Right cardiac atrium (tissue), 5 donors: ENCODE measurements around the gene CSHL1. TPM values are rescaled to one million over a fixed set of nuclear protein-coding genes. Genes with fewer than 3 reads are reported as not detected.
"Not testable (repeated sequence)": the region's sequence is repeated elsewhere in the genome, so short reads cannot be mapped to it uniquely, and the experiment has no call there.

Experiments
- ATAC-seq, 2 donors: fragments of 200-7000 bp; cut with Tn5 transposase; one replicate each; pipeline versions ENCODE4 v1.8.0 to v1.9.1; 2020; ENCODE audit warnings: moderate library complexity in 2 of 2, mild to moderate bottlenecking in 1 of 2
- DNase-seq, 3 donors: peaks; one replicate each; pipeline ENCODE4 v3.0.0-alpha.2; 2020
- H3K27ac ChIP-seq: one replicate; pipeline ENCODE4 v1.5.1; 2013; ENCODE audit warnings: mild to moderate bottlenecking, low read length, control low read depth, moderate library complexity
- H3K27me3 ChIP-seq: one replicate; pipeline ENCODE4 v1.6.1; 2013; ENCODE audit not compliant: control insufficient read depth, insufficient read depth
- H3K4me1 ChIP-seq: one replicate; pipeline ENCODE4 v1.6.1; 2013; ENCODE audit warnings: low read length; ENCODE audit not compliant: control insufficient read depth, insufficient read depth
- H3K4me3 ChIP-seq: one replicate; pipeline ENCODE4 v1.5.1; 2013; ENCODE audit warnings: low read length, control low read depth
- H3K9me3 ChIP-seq: one replicate; pipeline ENCODE4 v1.6.1; 2013; ENCODE audit warnings: low read length; ENCODE audit not compliant: control insufficient read depth
- WGBS: extraction: QIAGEN DNeasy Blood & Tissue Kit; methylation state at CpG from one replicate; pipeline ENCODE4 v1.1.7; 2013; 5-methylcytosine and 5-hydroxymethylcytosine counted together
- intact Hi-C, 4 donors: fragments of 100-400 bp; cut with DNase I; formaldehyde crosslinking; loops; one replicate each; pipeline versions ENCODE4 v1.11.0 to v1.14.0; 2022 to 2023
- polyA plus RNA-seq: library from polyadenylated mRNA; stranded (reverse); fragments of 200-250 nt; gene quantifications from one replicate; pipeline ENCODE4 v1.2.3, GENCODE V29; 2013
- total RNA-seq, 4 donors: library from RNA; stranded (reverse); fragmentation: NEBNext Ultra II Directional; extraction: Animal tissue kit (Norgen Biotek cat#: 25700); gene quantifications; one replicate each; pipeline ENCODE4 v1.2.1, GENCODE V29; 2021
- donor health status: healthy with polysubstance abuse.
- donor health status: DM: no; HTN: yes; CAD: no.
- donor health status: DM: no; HTN: no; CAD: no.
- donor health status: DM: no; HTN: yes; CAD: no; lungs with severe emphysema.
- donor health status: DM: yes; HTN: yes; CAD: no.

Gene CSHL1
- total and polyA plus RNA-seq, 5 donors, result not detected

GRCh38 chr17:63901971-63902370 is 9.1 kb downstream of the CSHL1 start:
- intact Hi-C loops, H3K9me3 ChIP-seq, ATAC-seq, H3K4me3 ChIP-seq, DNase-seq, H3K27me3 ChIP-seq, H3K27ac ChIP-seq, H3K4me1 ChIP-seq: not testable (repeated sequence)
- WGBS, result 87% methylated on average over 2 of the region's 2 CpGs

DNA sequence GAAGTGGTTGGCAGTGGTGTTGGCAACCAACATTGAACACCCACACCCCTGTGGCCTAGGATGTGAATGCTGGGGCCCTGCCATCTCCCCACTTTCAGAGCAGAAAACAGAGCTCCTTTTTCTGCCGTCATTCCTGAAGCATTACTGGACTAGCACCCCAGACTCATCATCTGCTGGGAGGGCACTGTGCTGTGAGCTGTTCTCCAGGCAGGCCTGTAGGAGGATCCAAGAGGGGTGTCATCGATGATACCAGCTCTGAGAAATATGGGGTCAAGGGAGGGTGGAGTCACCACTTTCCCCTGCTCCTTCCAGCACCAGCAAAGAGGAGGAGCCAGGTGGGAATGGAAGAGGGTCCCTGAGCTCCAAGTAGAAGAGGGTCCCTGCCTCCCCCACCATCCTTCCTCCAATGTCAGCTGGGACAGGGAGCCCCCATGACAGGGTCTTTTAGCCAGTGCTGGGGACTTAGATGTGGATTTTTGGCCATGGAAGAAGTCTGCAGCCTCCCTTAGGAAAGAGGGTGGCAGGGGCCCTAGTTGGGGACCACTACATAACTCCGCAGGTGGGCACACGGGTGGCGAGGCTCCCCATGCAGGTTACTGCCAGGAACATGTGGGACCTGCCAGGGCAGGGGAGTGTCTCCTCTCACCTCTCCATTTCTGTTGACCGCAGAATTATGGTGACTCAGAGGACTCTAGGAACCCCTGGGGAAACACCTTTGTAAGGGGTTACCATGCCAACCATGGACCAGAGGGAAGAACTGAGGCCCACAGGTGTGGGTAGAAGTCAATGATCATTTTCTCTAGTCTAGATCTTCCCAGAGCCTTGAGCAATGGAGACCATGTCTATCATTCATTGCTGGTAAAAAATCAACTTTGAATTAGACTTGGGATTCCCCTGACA is 11.9 kb downstream of the CSHL1 start:
- 88% methylated on average over 6 of the region's 6 CpGs for WGBS
- ATAC-seq, DNase-seq, H3K4me1 ChIP-seq, H3K27ac ChIP-seq, intact Hi-C loops, H3K9me3 ChIP-seq, H3K27me3 ChIP-seq, H3K4me3 ChIP-seq: not testable (repeated sequence)

- intact Hi-C loops, ATAC-seq, H3K27me3 ChIP-seq, H3K4me3 ChIP-seq, DNase-seq, H3K4me1 ChIP-seq, H3K9me3 ChIP-seq, H3K27ac ChIP-seq: not testable (repeated sequence)
- 81% methylated on average over 9 of the region's 14 CpGs for WGBS
These were observed 14.3 kb downstream of the CSHL1 start, which contains the start of gene CSH1 for GRCh38 chr17:63896524-63897354. Gene CSH1, minus strand, starts transcription at chr17:63896574. Its CDS starts 63 bp downstream, at chr17:63896511.

DNA sequence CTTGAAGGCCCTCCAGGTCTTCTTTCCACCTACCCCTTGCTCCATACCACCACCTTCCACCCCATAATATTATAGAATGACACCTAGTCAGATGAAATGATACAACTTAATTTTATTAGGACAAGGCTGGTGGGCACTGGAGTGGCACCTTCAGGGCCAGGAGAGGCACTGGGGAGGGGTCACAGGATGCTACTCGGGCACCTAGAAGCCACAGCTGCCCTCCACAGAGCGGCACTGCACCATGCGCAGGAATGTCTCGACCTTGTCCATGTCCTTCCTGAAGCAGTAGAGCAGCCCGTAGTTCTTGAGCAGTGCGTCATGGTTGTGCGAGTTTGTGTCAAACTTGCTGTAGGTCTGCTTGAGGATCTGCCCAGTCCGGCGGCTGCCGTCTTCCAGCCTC is 16.2 kb downstream of the CSHL1 start:
- H3K27me3 ChIP-seq, DNase-seq, H3K27ac ChIP-seq, H3K4me1 ChIP-seq, ATAC-seq, H3K9me3 ChIP-seq, H3K4me3 ChIP-seq, intact Hi-C loops: not testable (repeated sequence)
- 94% methylated on average over 10 of the region's 10 CpGs for WGBS

DNA sequence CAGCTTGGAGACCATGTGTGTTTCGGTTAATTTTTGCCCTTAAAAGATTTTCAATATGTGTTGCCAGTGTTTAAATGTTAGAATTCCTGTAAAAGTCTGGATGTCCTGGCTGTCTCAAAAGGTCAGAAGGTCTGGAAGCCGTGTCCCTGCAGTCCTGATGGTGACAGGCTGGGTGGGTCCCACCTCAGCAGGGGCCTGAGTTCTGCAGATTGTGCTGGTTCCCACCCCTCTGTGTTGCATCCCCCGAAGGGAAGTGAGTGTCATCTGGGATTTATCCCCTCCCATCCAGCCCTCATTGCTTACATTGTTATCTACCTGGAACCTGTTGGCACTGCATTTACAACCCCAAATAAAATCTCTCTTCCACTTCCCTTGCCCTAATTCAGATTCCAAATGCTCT is 17.0 kb downstream of the CSHL1 start:
- ATAC-seq, DNase-seq, H3K4me3 ChIP-seq, H3K27me3 ChIP-seq, H3K9me3 ChIP-seq, H3K4me1 ChIP-seq, intact Hi-C loops, H3K27ac ChIP-seq: not testable (repeated sequence)
- 65% methylated on average over 3 of the region's 3 CpGs for WGBS

- WGBS, result 51% methylated on average over 11 of the region's 11 CpGs
- DNase-seq, H3K27ac ChIP-seq, H3K9me3 ChIP-seq, H3K4me1 ChIP-seq, intact Hi-C loops, ATAC-seq, H3K4me3 ChIP-seq, H3K27me3 ChIP-seq: not testable (repeated sequence)
These were observed 18.6 kb downstream of the CSHL1 start for GRCh38 chr17:63892316-63893037.

DNA sequence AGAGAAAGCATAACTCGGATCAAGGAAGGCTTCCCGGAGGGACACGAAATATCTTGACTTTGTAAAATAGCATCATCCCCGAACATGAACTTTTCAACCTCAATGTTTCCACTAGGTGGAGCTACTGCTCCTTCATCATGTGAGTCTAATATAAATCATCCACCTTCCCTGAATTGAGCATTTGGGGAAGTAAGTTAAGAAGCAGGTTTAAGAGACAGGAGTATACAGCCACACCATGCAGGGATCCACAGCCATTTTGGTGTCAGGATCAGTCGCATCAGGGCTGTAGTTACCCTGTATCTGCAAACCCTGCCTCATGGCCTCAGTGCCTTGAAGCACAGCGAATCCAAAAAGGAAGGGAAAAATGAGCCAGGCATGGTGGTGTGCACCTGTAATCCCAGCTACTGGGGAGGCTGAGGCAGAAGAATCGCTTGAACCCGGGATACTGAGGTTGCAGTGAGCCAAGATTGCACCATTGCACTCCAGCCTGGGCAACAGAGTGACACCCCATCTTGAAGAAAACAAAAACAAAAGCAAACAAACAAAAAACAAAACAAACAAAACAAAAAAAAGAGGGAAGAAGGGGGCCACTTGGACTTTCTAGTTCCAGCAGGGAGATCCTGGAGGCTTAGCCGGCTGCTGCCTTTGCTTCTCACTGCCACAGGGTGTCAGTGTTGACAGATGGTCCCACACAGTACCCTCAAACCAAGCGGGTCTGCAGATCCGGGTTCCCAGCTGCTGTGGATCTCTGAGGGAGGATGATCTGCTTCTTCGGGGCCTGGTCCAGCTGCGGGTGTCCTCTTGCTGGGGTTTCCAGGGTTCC is 21.8 kb downstream of the CSHL1 start:
- 28% methylated on average over 13 of the region's 13 CpGs for WGBS
- H3K27ac ChIP-seq, H3K27me3 ChIP-seq, H3K4me1 ChIP-seq, H3K9me3 ChIP-seq, intact Hi-C loops, H3K4me3 ChIP-seq: not testable (repeated sequence)
- ATAC-seq (peak; percentile 77 to 80), DNase-seq (peak in 2 of 3 donors; percentile 21 to 61)

DNA sequence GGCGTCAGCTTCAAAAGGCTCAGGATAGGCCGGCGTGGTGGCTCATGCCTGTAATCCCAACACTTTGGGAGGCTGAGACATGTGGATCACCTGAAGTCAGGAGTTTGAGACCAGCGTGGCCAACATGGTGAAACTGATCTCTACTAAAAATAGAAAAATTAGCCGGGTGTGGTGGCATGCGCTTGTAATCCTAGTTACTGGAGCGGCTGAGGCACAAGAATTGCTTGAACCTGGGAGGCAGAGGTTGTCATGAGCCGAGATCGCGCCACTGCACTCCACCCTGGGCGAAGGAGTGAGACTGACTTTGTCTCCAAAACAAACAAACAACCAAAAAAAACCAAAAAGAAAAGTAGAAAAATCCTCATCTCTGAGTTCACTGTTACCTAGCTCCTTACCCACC is 25.9 kb downstream of the CSHL1 start:
- H3K9me3 ChIP-seq, intact Hi-C loops, H3K4me3 ChIP-seq, ATAC-seq, H3K4me1 ChIP-seq, H3K27me3 ChIP-seq, H3K27ac ChIP-seq, DNase-seq: not testable (repeated sequence)
- WGBS, result 86% methylated on average over 11 of the region's 11 CpGs

DNA sequence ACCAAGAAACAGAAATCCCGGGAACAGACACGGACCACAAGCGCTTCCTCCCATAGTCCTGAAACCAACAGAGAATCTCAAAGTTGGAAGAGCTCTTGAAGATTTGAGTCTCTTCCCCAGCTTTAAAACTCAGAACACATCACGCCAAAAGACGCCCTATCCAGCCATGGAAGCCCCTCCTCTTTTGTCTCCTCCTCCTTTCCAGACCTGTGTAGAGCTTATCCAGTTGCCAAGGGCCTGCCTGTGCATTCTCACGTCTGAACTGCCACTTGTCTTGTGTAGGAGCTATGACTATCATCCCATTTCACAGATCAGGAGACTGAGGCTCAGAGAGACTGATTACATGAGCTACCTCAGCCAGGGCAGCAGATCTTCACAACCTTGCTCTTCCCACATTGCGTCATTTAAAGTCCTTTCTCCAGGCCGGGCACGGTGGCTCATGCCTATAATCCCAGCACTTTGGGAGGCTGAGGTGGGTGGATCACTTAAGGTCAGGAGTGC is 28.4 kb downstream of the CSHL1 start:
- H3K27me3 ChIP-seq, H3K4me1 ChIP-seq, intact Hi-C loops, H3K4me3 ChIP-seq, H3K9me3 ChIP-seq, H3K27ac ChIP-seq, DNase-seq, ATAC-seq: not testable (repeated sequence)
- WGBS, result 79% methylated on average over 9 of the region's 9 CpGs
